MM.1S (cell line): ENCODE data around the gene MVP.

Source experiments
- DNase-seq: peaks from one replicate; pipeline ENCODE4 v3.0.0-alpha.2; 2015
- H2AFZ ChIP-seq: fragments of 300-600 bp; sonication (generic); 2 replicates; pipeline ENCODE4 v1.6.0; 2016; ENCODE audit warnings: antibody characterized with exemption, low read length
- H3F3A ChIP-seq: fragments of 300-600 bp; sonication (generic); 2 replicates; pipeline ENCODE4 v1.6.1; 2016; ENCODE audit warnings: mild to moderate bottlenecking, antibody characterized with exemption, low read length, moderate library complexity, mixed read lengths; ENCODE audit not compliant: insufficient read depth
- H3K27ac ChIP-seq: fragments of 300-600 bp; sonication (generic); 2 replicates; pipeline ENCODE4 v1.5.1; 2016; ENCODE audit warnings: mild to moderate bottlenecking, low read length
- H3K27me3 ChIP-seq: fragments of 300-600 bp; sonication (generic); replicated peaks from 2 replicates; pipeline ENCODE4 v1.6.0; 2016; ENCODE audit warnings: low read length; ENCODE audit not compliant: insufficient read depth
- H3K36me3 ChIP-seq: fragments of 300-600 bp; sonication (generic); replicated peaks from 2 replicates; pipeline ENCODE4 v1.6.1; 2016; ENCODE audit warnings: mild to moderate bottlenecking, low read length, mixed read lengths; ENCODE audit not compliant: insufficient read depth
- H3K4me1 ChIP-seq: fragments of 300-600 bp; sonication (generic); 2 replicates; pipeline ENCODE4 v1.6.1; 2016; ENCODE audit warnings: low read length, mixed read lengths
- H3K4me2 ChIP-seq: fragments of 300-600 bp; sonication (generic); 2 replicates; pipeline ENCODE4 v1.6.0; 2016; ENCODE audit warnings: low read depth, low read length
- H3K4me3 ChIP-seq: fragments of 300-600 bp; sonication (generic); 2 replicates; pipeline ENCODE4 v1.5.1; 2016; ENCODE audit warnings: low read length, mixed read lengths
- H3K79me2 ChIP-seq: fragments of 300-600 bp; sonication (generic); 2 replicates; pipeline ENCODE4 v1.6.1; 2016; ENCODE audit warnings: mixed run types, low read length, mixed read lengths
- H3K9ac ChIP-seq: fragments of 300-600 bp; sonication (generic); 2 replicates; pipeline ENCODE4 v1.6.1; 2016; ENCODE audit warnings: low read length, mixed read lengths
- H3K9me2 ChIP-seq: fragments of 300-600 bp; sonication (generic); replicated peaks from 2 replicates; pipeline ENCODE4 v1.6.1; 2016; ENCODE audit warnings: mild to moderate bottlenecking, low read length, mixed read lengths; ENCODE audit not compliant: insufficient read depth
- H3K9me3 ChIP-seq: fragments of 300-600 bp; sonication (generic); replicated peaks from 2 replicates; pipeline ENCODE4 v1.6.1; 2016; ENCODE audit warnings: mild to moderate bottlenecking, low read length, mixed read lengths; ENCODE audit not compliant: insufficient read depth
- H4K20me1 ChIP-seq: fragments of 300-600 bp; sonication (generic); 2 replicates; pipeline ENCODE4 v1.6.1; 2016; ENCODE audit warnings: mild to moderate bottlenecking, low read length, moderate library complexity, mixed read lengths; ENCODE audit not compliant: insufficient read depth
- CTCF ChIP-seq: fragments of 300-600 bp; sonication (generic); IDR thresholded peaks from 2 replicates; pipeline ENCODE4 v1.5.1; 2016; ENCODE audit warnings: antibody characterized with exemption, low read length, mixed read lengths
- EZH2 ChIP-seq: fragments of 300-600 bp; sonication (generic); optimal IDR thresholded peaks from 2 replicates; pipeline ENCODE3; 2017; ENCODE audit warnings: low read depth, mild to moderate bottlenecking, antibody characterized with exemption, low read length, mixed read lengths
- EZH2phosphoT487 ChIP-seq: fragments of 300-600 bp; sonication (generic); IDR thresholded peaks from 2 replicates; pipeline ENCODE4 v1.6.1; 2018; ENCODE audit warnings: antibody characterized with exemption, low read length

The MVP gene

GRCh38 chr16:29862383-29862883 is 42.2 kb downstream of the MVP start:
- H3K4me2 ChIP-seq = peak overlapping the region; percentile 84
- no peaks in the 10 kb centered on the region for H3K36me3 ChIP-seq
- H4K20me1 ChIP-seq = no peaks in the 10 kb centered on the region
- no peaks in the 10 kb centered on the region for H3K4me1 ChIP-seq
- peaks cover 16% of the 10 kb centered on the region for H3K79me2 ChIP-seq
- H3K9me2 ChIP-seq = no peaks in the 10 kb centered on the region
- peaks cover 8% of the 10 kb centered on the region; the same call in 1 of the 2 replicates for H3K27me3 ChIP-seq
- H3K4me3 ChIP-seq = peak overlapping the region; percentile 84
- TF ChIP-seq EZH2phosphoT487 (no peak), EZH2 (no peak), CTCF (no peak)
- H3K9ac ChIP-seq = peak overlapping the region; percentile 86
- H3F3A ChIP-seq = no peaks in the 10 kb centered on the region
- H2AFZ ChIP-seq = peak overlapping the region; percentile 75
- no peaks in the 10 kb centered on the region for H3K9me3 ChIP-seq
- peak; percentile 11 for DNase-seq
- H3K27ac ChIP-seq = peak overlapping the region; percentile 83; the same call in 1 of the 2 replicates

GRCh38 chr16:29862884-29863668 is 42.8 kb downstream of the MVP start, which contains the start of gene CDIPT:
CDIPT (minus strand) TSS chr16:29863226; CDS start chr16:29862857, 369 bp downstream.
- Histone ChIP-seq H3K9ac (peak within 1 kb of the TSS; percentile 86), H4K20me1 (no peaks in the 10 kb centered on the region), H3K4me1 (no peaks in the 10 kb centered on the region), H3K27ac (peak within 1 kb of the TSS; percentile 83; the same call in 1 of the 2 replicates), H3K36me3 (no peaks in the 10 kb centered on the region), H3K4me3 (peak within 1 kb of the TSS; percentile 84), H3F3A (no peaks in the 10 kb centered on the region), H2AFZ (peak within 1 kb of the TSS; percentile 75), H3K79me2 (peaks cover 16% of the 10 kb centered on the region), H3K9me3 (no peaks in the 10 kb centered on the region), H3K27me3 (peaks cover 14% of the 10 kb centered on the region; the same call in 1 of the 2 replicates), H3K9me2 (no peaks in the 10 kb centered on the region), H3K4me2 (peak within 1 kb of the TSS; percentile 84)
- DNase-seq = peak; percentile 98
- peak; percentile 84 for TF ChIP-seq CTCF
- TF ChIP-seq EZH2 = no peak
- TF ChIP-seq EZH2phosphoT487 = no peak

GRCh38 chr16:29863669-29863984 is 43.4 kb downstream of the MVP start:
- no peaks in the 10 kb centered on the region for H3K9me2 ChIP-seq
- H3K4me3 ChIP-seq = no peak overlapping the region
- H2AFZ ChIP-seq = peak overlapping the region; percentile 5; the same call in 1 of the 2 replicates
- H3K27ac ChIP-seq = no peak overlapping the region
- no peaks in the 10 kb centered on the region for H3F3A ChIP-seq
- peaks cover 16% of the 10 kb centered on the region for H3K79me2 ChIP-seq
- H3K4me1 ChIP-seq = no peaks in the 10 kb centered on the region
- H3K9me3 ChIP-seq = no peaks in the 10 kb centered on the region
- no peak overlapping the region for H3K9ac ChIP-seq
- peaks cover 17% of the 10 kb centered on the region; the same call in 1 of the 2 replicates for H3K27me3 ChIP-seq
- DNase-seq = no peak
- peak overlapping the region; percentile 29; the same call in 1 of the 2 replicates for H3K4me2 ChIP-seq
- no peaks in the 10 kb centered on the region for H4K20me1 ChIP-seq
- TF ChIP-seq EZH2 (no peak), CTCF (no peak), EZH2phosphoT487 (no peak)
- H3K36me3 ChIP-seq = no peaks in the 10 kb centered on the region
